Heart left ventricle (tissue), 16 donors: Measurements from ENCODE around the gene TRIM17. TPM values are rescaled to one million over a fixed set of nuclear protein-coding genes. Genes with fewer than 3 reads are reported as not detected.
A peak's percentile ranks its signal among the peaks of the same experiment; 100 is the strongest.

Experiments
- ATAC-seq, 4 donors: fragments of 200-7000 bp; cut with Tn5 transposase; one replicate each; pipeline ENCODE4 v1.9.1; 2020 to 2022; ENCODE audit warnings: moderate library complexity in 4 of 4, mild to moderate bottlenecking in 3 of 4, moderate number of reproducible peaks in 1 of 4
- DNase-seq, 5 donors: peaks; one replicate each; pipeline ENCODE4 v3.0.0-alpha.2; 2020
- H3K27ac ChIP-seq, 12 donors: fragments of 200-600 bp; sonication (generic) in 4 of 12; one replicate each; pipeline versions ENCODE4 v1.5.0 to v1.8.0; 2016 to 2022; ENCODE audit warnings: mild to moderate bottlenecking in 2 of 12
- H3K27me3 ChIP-seq, 9 donors: fragments of 200-600 bp; sonication (generic) in 2 of 9; one replicate each; pipeline versions ENCODE4 v1.5.1 to v1.8.0; 2016 to 2022; ENCODE audit warnings: mild to moderate bottlenecking in 3 of 9
- H3K36me3 ChIP-seq, 9 donors: fragments of 200-600 bp; sonication (generic) in 2 of 9; one replicate each; pipeline versions ENCODE4 v1.5.0 to v1.8.0; 2018 to 2022; ENCODE audit warnings: mild to moderate bottlenecking in 2 of 9
- H3K4me1 ChIP-seq, 12 donors: fragments of 200-600 bp; sonication (generic) in 4 of 12; one replicate each; pipeline versions ENCODE4 v1.5.0 to v1.8.0; 2016 to 2022; ENCODE audit warnings: mild to moderate bottlenecking in 3 of 12
- H3K4me3 ChIP-seq, 12 donors: fragments of 200-600 bp; sonication (generic) in 4 of 12; one replicate each; pipeline versions ENCODE4 v1.5.0 to v1.8.0; 2017 to 2022; ENCODE audit warnings: mild to moderate bottlenecking in 9 of 12, moderate library complexity in 4 of 12
- H3K9me3 ChIP-seq, 12 donors: fragments of 200-600 bp; sonication (generic) in 4 of 12; one replicate each; pipeline versions ENCODE4 v1.5.0 to v1.8.0; 2016 to 2022; ENCODE audit warnings: mild to moderate bottlenecking in 1 of 12
- CTCF ChIP-seq, 12 donors: fragments of 200-600 bp; sonication (generic) in 4 of 12; IDR thresholded peaks; one replicate each; pipeline versions ENCODE4 v1.5.0 to v1.8.0; 2018 to 2022; ENCODE audit warnings: antibody characterized with exemption in 12 of 12, mild to moderate bottlenecking in 5 of 12
- POLR2A ChIP-seq, 2 donors: fragments of 450-650 bp; IDR thresholded peaks; one replicate each; pipeline ENCODE4 v1.6.1; 2017; ENCODE audit warnings: antibody characterized with exemption in 2 of 2, mild to moderate bottlenecking in 2 of 2, moderate library complexity in 2 of 2
- WGBS, 4 donors: extraction: QIAGEN DNeasy Blood & Tissue Kit in 2 of 4; methylation state at CpG; one replicate each; pipeline versions ENCODE4 v1.1.5 to v1.1.7; 2013 to 2018; 5-methylcytosine and 5-hydroxymethylcytosine counted together
- intact Hi-C, 10 donors: fragments of 100-400 bp; cut with DNase I; formaldehyde crosslinking; loops; one replicate each; pipeline versions ENCODE4 v1.11.1 to v1.14.2; 2022
- polyA plus RNA-seq, 2 donors: library from polyadenylated mRNA; stranded (reverse); fragments of 200-250 nt; gene quantifications; one replicate each; pipeline ENCODE4 v1.2.3, GENCODE V29; 2013
- total RNA-seq, 9 donors: library from RNA; depleted of rRNA in 2 of 9; stranded (reverse); fragments of >200 nt in 2 of 9; fragmentation: NEBNext Ultra II Directional in 3 of 9; extraction: Animal tissue kit (Norgen Biotek cat#: 25700) in 3 of 9; gene quantifications; one replicate each; pipeline versions ENCODE4 v1.1.0 to v1.2.4, GENCODE V29; 2016 to 2023
- donor health status: ischemic (EF 13 %, LVEDD 7.1; RV severe dilation, severe dysfunction).
- donor health status: healthy with polysubstance abuse.
- donor health status: DM: no; HTN: yes; CAD: no.
- donor health status: DM: no; HTN: no; CAD: no.
- donor health status: ischemic (EF 25% LVEDD 6.9; RV normal size, moderate dysfunction).
- donor health status: ischemic (EF 25% LVEDD 5.7; RV mildly dilated, moderate dysfunction).
- donor health status: healthy.
- donor health status: DM: yes; HTN: yes; CAD: no.
- donor health status: ischemic (EF 35%, LVEDD 5.7; RV mildly dilated, moderate dysfunction).
- donor health status: nonischemic (EF 11% LVEDD 7.7; RV severe dilation, severe dysfunction).
- donor health status: DM: yes; HTN: yes; CAD: no.
- donor health status: PGD.
- donor health status: ischemic (EF 29% LVEDD 5.4; RV normal size, mild dysfunction).
- donor health status: nonischemic (EF 23%, LVEDD 6.1; RV moderate dilation, normal function).

TRIM17 gene
- total and polyA plus RNA-seq, 11 donors: 0.08 to 1.7 (median 0.39) TPM; not detected in 3

GRCh38 chr1:228393268-228393701 is 23.4 kb downstream of the TRIM17 start:
- no peak overlapping the region for H3K4me3 ChIP-seq
- peaks cover 0 to 17% (median 10%) of the 10 kb centered on the region in 12 donors for H3K4me1 ChIP-seq
- 25 to 38% (median 28%) methylated on average over 8 of the region's 8 CpGs for WGBS, 4 donors
- H3K27me3 ChIP-seq: no peaks in the 10 kb centered on the region
- intact Hi-C loops: loop anchor here in 1 of 10 donors (5.0 kb wide), 1 partner anchor 64 kb away; a partner anchor contains a TSS
- DNase-seq (peak in 4 of 5 donors; percentile 56 to 73 (median 69)), ATAC-seq (peak; percentile 82 to 90 (median 86))
- TF ChIP-seq CTCF (IDR thresholded peaks at IDR 0.05) (peak; percentile 32 to 68 (median 54)), POLR2A (IDR thresholded peaks at IDR 0.05) (no peak)
- no peaks in the 10 kb centered on the region for H3K9me3 ChIP-seq
- peaks cover 0 to 55% (median 41%) of the 10 kb centered on the region in 9 donors for H3K36me3 ChIP-seq
- H3K27ac ChIP-seq: peak overlapping the region in 7 of 12 donors; percentile 27 to 60 (median 50)

- intact Hi-C loops: loop anchor here in 1 of 10 donors (5.0 kb wide), 1 partner anchor 65 kb away; a partner anchor contains a TSS
These were observed 24.3 kb downstream of the TRIM17 start for GRCh38 chr1:228392111-228392936.

GRCh38 chr1:228391411-228392020 is 25.1 kb downstream of the TRIM17 start:
- Histone ChIP-seq H3K4me3 (no peak overlapping the region), H3K36me3 (peaks cover 0 to 37% (median 24%) of the 10 kb centered on the region in 9 donors), H3K4me1 (peaks cover 0 to 15% (median 10%) of the 10 kb centered on the region in 12 donors), H3K27me3 (no peaks in the 10 kb centered on the region), H3K27ac (no peak overlapping the region), H3K9me3 (no peaks in the 10 kb centered on the region)
- peak in 1 of 5 donors; percentile 58 for DNase-seq
- WGBS, 4 donors: 89 to 96% (median 91%) methylated on average over 8 to 11 of the region's 11 CpGs
- TF ChIP-seq POLR2A (IDR thresholded peaks at IDR 0.05): no peak
- TF ChIP-seq CTCF (IDR thresholded peaks at IDR 0.05): no peak
- peak in 1 of 4 donors; percentile 34 for ATAC-seq
- intact Hi-C loops: loop anchor here in 1 of 10 donors (5.0 kb wide), 1 partner anchor 66 kb away; a partner anchor contains a TSS

More at GRCh38 chr1:228392111-228392936, 24.3 kb downstream of the TRIM17 start:
- Histone ChIP-seq H3K27me3 (no peaks in the 10 kb centered on the region), H3K36me3 (peaks cover 0 to 45% (median 32%) of the 10 kb centered on the region in 9 donors), H3K9me3 (no peaks in the 10 kb centered on the region), H3K27ac (no peak overlapping the region), H3K4me3 (no peak overlapping the region), H3K4me1 (peaks cover 0 to 15% (median 10%) of the 10 kb centered on the region in 12 donors)
- no peak for TF ChIP-seq CTCF (IDR thresholded peaks at IDR 0.05)
- 87 to 94% (median 93%) methylated on average over 12 of the region's 12 CpGs for WGBS, 4 donors
- DNase-seq: peak in 1 of 5 donors; percentile 35
- no peak for ATAC-seq

GRCh38 chr1:228390649-228391048 is 26.0 kb downstream of the TRIM17 start:
- Histone ChIP-seq H3K27ac (no peak overlapping the region), H3K9me3 (no peaks in the 10 kb centered on the region), H3K4me3 (no peak overlapping the region), H3K4me1 (peaks cover 0 to 15% (median 10%) of the 10 kb centered on the region in 12 donors), H3K27me3 (no peaks in the 10 kb centered on the region), H3K36me3 (peaks cover 0 to 28% (median 16%) of the 10 kb centered on the region in 9 donors)
- WGBS, 4 donors: 85 to 90% (median 87%) methylated on average over 10 of the region's 10 CpGs
- ATAC-seq: no peak
- intact Hi-C loops: loop anchor here in 1 of 10 donors (5.0 kb wide), 1 partner anchor 67 kb away; a partner anchor contains a TSS
- TF ChIP-seq CTCF (IDR thresholded peaks at IDR 0.05) (no peak), POLR2A (IDR thresholded peaks at IDR 0.05) (no peak)
- peak in 1 of 5 donors; percentile 35 for DNase-seq
